ENCODE results near the gene BARHL1.

The BARHL1 gene

GRCh38 chr9:132551556-132551955 is 30.9 kb upstream of the BARHL1 start:
- H3K9ac ChIP-seq: no peak overlapping the region
- H3K4me3 ChIP-seq (IDR thresholded peaks at IDR 0.05; ENCODE audit: insufficient read depth, low read depth, low read length): no peak overlapping the region
- no peak for TF ChIP-seq CTCF (conservative IDR thresholded peaks at IDR 0.05; ENCODE audit: low read depth, low read length)
- no peak overlapping the region for H2AFZ ChIP-seq (ENCODE audit: low read depth)
- H3K27ac ChIP-seq: no peak overlapping the region
- no peak overlapping the region for H3K4me2 ChIP-seq
- no peaks in the 10 kb centered on the region for H3K36me3 ChIP-seq (ENCODE audit: insufficient read depth)
- H3K4me1 ChIP-seq (ENCODE audit: low read depth, poor library complexity, severe bottlenecking): no peaks in the 10 kb centered on the region
- H4K20me1 ChIP-seq (ENCODE audit: insufficient read depth): no peaks in the 10 kb centered on the region
- no peaks in the 10 kb centered on the region for H3K79me2 ChIP-seq (ENCODE audit: insufficient read depth, low read depth)
- H3K27me3 ChIP-seq (ENCODE audit: insufficient read depth, low read depth): no peaks in the 10 kb centered on the region

- Histone ChIP-seq H4K20me1 (ENCODE audit: insufficient read depth) (no peaks in the 10 kb centered on the region), H3K36me3 (ENCODE audit: insufficient read depth) (no peaks in the 10 kb centered on the region), H3K4me2 (no peak overlapping the region), H2AFZ (ENCODE audit: low read depth) (no peak overlapping the region), H3K4me1 (ENCODE audit: low read depth, poor library complexity, severe bottlenecking) (no peaks in the 10 kb centered on the region), H3K79me2 (ENCODE audit: insufficient read depth, low read depth) (no peaks in the 10 kb centered on the region), H3K27me3 (ENCODE audit: insufficient read depth, low read depth) (no peaks in the 10 kb centered on the region), H3K27ac (no peak overlapping the region), H3K9ac (no peak overlapping the region), H3K4me3 (IDR thresholded peaks at IDR 0.05; ENCODE audit: insufficient read depth, low read depth, low read length) (no peak overlapping the region)
- TF ChIP-seq CTCF (conservative IDR thresholded peaks at IDR 0.05; ENCODE audit: low read depth, low read length): no peak
These were observed 30.4 kb upstream of the BARHL1 start for GRCh38 chr9:132552041-132552440.

GRCh38 chr9:132554755-132555154 is 27.7 kb upstream of the BARHL1 start:
- no peak for TF ChIP-seq CTCF (conservative IDR thresholded peaks at IDR 0.05; ENCODE audit: low read depth, low read length)
- Histone ChIP-seq H3K4me3 (IDR thresholded peaks at IDR 0.05; ENCODE audit: insufficient read depth, low read depth, low read length) (no peak overlapping the region), H4K20me1 (ENCODE audit: insufficient read depth) (no peaks in the 10 kb centered on the region), H3K4me1 (ENCODE audit: low read depth, poor library complexity, severe bottlenecking) (no peaks in the 10 kb centered on the region), H3K27me3 (ENCODE audit: insufficient read depth, low read depth) (no peaks in the 10 kb centered on the region), H3K9ac (no peak overlapping the region), H3K4me2 (no peak overlapping the region), H3K79me2 (ENCODE audit: insufficient read depth, low read depth) (no peaks in the 10 kb centered on the region), H3K36me3 (ENCODE audit: insufficient read depth) (no peaks in the 10 kb centered on the region), H2AFZ (ENCODE audit: low read depth) (no peak overlapping the region), H3K27ac (no peak overlapping the region)

GRCh38 chr9:132555528-132555927 is 26.9 kb upstream of the BARHL1 start:
- Histone ChIP-seq H3K4me2 (no peak overlapping the region), H3K9ac (no peak overlapping the region), H3K79me2 (ENCODE audit: insufficient read depth, low read depth) (no peaks in the 10 kb centered on the region), H3K4me1 (ENCODE audit: low read depth, poor library complexity, severe bottlenecking) (no peaks in the 10 kb centered on the region), H3K4me3 (IDR thresholded peaks at IDR 0.05; ENCODE audit: insufficient read depth, low read depth, low read length) (no peak overlapping the region), H3K27me3 (ENCODE audit: insufficient read depth, low read depth) (no peaks in the 10 kb centered on the region), H3K36me3 (ENCODE audit: insufficient read depth) (no peaks in the 10 kb centered on the region), H2AFZ (ENCODE audit: low read depth) (no peak overlapping the region), H4K20me1 (ENCODE audit: insufficient read depth) (no peaks in the 10 kb centered on the region), H3K27ac (no peak overlapping the region)
- no peak for TF ChIP-seq CTCF (conservative IDR thresholded peaks at IDR 0.05; ENCODE audit: low read depth, low read length)

GRCh38 chr9:132556235-132556634 is 26.2 kb upstream of the BARHL1 start:
- Histone ChIP-seq H3K36me3 (ENCODE audit: insufficient read depth) (no peaks in the 10 kb centered on the region), H3K4me3 (IDR thresholded peaks at IDR 0.05; ENCODE audit: insufficient read depth, low read depth, low read length) (no peak overlapping the region), H3K79me2 (ENCODE audit: insufficient read depth, low read depth) (no peaks in the 10 kb centered on the region), H3K4me2 (no peak overlapping the region), H4K20me1 (ENCODE audit: insufficient read depth) (no peaks in the 10 kb centered on the region), H2AFZ (ENCODE audit: low read depth) (no peak overlapping the region), H3K27ac (no peak overlapping the region), H3K4me1 (ENCODE audit: low read depth, poor library complexity, severe bottlenecking) (no peaks in the 10 kb centered on the region), H3K9ac (no peak overlapping the region), H3K27me3 (ENCODE audit: insufficient read depth, low read depth) (no peaks in the 10 kb centered on the region)
- TF ChIP-seq CTCF (conservative IDR thresholded peaks at IDR 0.05; ENCODE audit: low read depth, low read length): no peak

Data from KMS-11 (cell line).